Cerebellar cortex (tissue), 1 donor: ENCODE data around the gene VAV2.

Experiments used
- DNase-seq: peaks from one replicate; pipeline ENCODE4 v3.0.0-alpha.2; 2015; ENCODE audit warnings: low spot score

VAV2 gene

GRCh38 chr9:133780962-133781827 lies 210.9 kb downstream of the VAV2 start:
- no peak for DNase-seq

GRCh38 chr9:133780404-133780945 lies 211.6 kb downstream of the VAV2 start:
- no peak for DNase-seq

- no peak for DNase-seq
Measured at GRCh38 chr9:133779516-133780403, 212.4 kb downstream of the VAV2 start.

- DNase-seq = no peak
Measured at GRCh38 chr9:133779081-133779480, 213.0 kb downstream of the VAV2 start.

- no peak for DNase-seq
Measured at GRCh38 chr9:133778336-133779013, 213.6 kb downstream of the VAV2 start.

GRCh38 chr9:133777871-133778270 lies 214.3 kb downstream of the VAV2 start:
- DNase-seq = no peak

- no peak for DNase-seq
Measured at GRCh38 chr9:133777068-133777791, 214.9 kb downstream of the VAV2 start.

GRCh38 chr9:133775951-133776905 lies 215.9 kb downstream of the VAV2 start:
- DNase-seq = no peak

GRCh38 chr9:133775291-133775690 lies 216.8 kb downstream of the VAV2 start:
- no peak for DNase-seq

- DNase-seq = no peak
Measured at GRCh38 chr9:133774799-133775198, 217.3 kb downstream of the VAV2 start.

- DNase-seq = no peak
Measured at GRCh38 chr9:133773889-133774655, 218.1 kb downstream of the VAV2 start.

- DNase-seq = no peak
Measured at GRCh38 chr9:133772581-133772980, 219.5 kb downstream of the VAV2 start.

GRCh38 chr9:133771486-133772482 lies 220.3 kb downstream of the VAV2 start:
- no peak for DNase-seq

- no peak for DNase-seq
Measured at GRCh38 chr9:133770076-133770777, 221.9 kb downstream of the VAV2 start.

- no peak for DNase-seq
Measured at GRCh38 chr9:133769511-133770075, 222.5 kb downstream of the VAV2 start.

- no peak for DNase-seq
Measured at GRCh38 chr9:133768859-133769510, 223.1 kb downstream of the VAV2 start.
